Fibroblast of the aortic adventitia (primary cell): Measurements from ENCODE around the gene GORASP1. TPM values are rescaled to one million over a fixed set of nuclear protein-coding genes. Genes with fewer than 3 reads are reported as not detected.

Experiments used
- DNase-seq: peaks from one replicate; pipeline ENCODE4 v3.0.0-alpha.2; 2010; ENCODE audit warnings: low read depth
- H3K4me3 ChIP-seq: 2 replicates; pipeline ENCODE4 v1.5.1; 2011; ENCODE audit warnings: low read depth, mild to moderate bottlenecking, control low read depth, low read length, moderate library complexity
- total RNA-seq: library from RNA; depleted of rRNA; stranded (reverse); fragments of >200 nt; gene quantifications from 2 replicates; pipeline ENCODE4 v1.2.3, GENCODE V29; 2012; ENCODE audit warnings: low replicate concordance
- TF ChIP-seq, protein P1 (sequence below): IDR thresholded peaks from 2 replicates; pipeline ENCODE4 v1.5.1; 2011; ENCODE audit warnings: mild to moderate bottlenecking, low read length, control low read depth, inconsistent platforms; ENCODE audit not compliant: insufficient read depth

Gene GORASP1
- total RNA-seq, 1 donor = 24.0 TPM

DNA sequence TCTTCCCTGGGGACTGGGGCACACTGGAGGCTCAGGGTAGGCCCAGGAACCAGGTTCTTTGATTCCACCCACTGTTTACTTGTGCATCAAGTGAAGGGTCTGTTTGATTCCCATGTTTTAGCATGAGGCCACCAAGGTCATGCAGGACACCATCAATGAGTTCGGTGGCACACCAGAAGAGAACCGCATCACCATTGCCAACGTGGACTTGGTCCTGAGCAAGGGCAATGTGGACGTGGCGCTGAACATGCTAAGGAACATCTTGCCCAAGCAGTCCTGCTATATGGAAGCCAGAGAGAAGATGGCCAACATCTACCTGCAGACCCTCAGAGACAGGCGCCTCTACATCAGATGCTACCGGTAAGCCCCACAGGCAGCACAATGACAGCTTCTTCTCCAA, 21.5 kb upstream of the GORASP1 start:
- TF ChIP-seq, protein P1, sequence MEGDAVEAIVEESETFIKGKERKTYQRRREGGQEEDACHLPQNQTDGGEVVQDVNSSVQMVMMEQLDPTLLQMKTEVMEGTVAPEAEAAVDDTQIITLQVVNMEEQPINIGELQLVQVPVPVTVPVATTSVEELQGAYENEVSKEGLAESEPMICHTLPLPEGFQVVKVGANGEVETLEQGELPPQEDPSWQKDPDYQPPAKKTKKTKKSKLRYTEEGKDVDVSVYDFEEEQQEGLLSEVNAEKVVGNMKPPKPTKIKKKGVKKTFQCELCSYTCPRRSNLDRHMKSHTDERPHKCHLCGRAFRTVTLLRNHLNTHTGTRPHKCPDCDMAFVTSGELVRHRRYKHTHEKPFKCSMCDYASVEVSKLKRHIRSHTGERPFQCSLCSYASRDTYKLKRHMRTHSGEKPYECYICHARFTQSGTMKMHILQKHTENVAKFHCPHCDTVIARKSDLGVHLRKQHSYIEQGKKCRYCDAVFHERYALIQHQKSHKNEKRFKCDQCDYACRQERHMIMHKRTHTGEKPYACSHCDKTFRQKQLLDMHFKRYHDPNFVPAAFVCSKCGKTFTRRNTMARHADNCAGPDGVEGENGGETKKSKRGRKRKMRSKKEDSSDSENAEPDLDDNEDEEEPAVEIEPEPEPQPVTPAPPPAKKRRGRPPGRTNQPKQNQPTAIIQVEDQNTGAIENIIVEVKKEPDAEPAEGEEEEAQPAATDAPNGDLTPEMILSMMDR = no peak
- H3K4me3 ChIP-seq = no peak overlapping the region
- DNase-seq = no peak

DNA sequence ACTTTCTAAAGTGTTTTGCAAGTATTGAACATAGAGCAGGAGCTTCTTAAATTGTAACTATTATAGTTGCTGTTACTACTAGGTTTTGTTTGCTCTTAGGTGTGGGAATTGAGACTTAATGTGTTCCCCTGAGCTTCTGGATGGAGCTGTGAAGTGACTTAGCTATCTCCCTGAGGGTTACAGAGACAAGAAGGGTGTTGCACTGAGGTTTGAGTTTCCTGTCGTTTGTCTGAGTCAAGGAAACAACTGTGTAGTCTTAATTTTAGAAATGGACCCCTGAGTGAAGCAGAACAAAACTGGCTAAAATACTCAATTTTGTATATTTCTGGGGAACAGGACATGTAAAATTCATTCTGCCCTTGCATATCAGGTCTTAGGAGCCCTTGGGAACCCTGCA, 20.5 kb upstream of the GORASP1 start:
- no peak for DNase-seq
- TF ChIP-seq, protein P1 = no peak
- no peak overlapping the region for H3K4me3 ChIP-seq

DNA sequence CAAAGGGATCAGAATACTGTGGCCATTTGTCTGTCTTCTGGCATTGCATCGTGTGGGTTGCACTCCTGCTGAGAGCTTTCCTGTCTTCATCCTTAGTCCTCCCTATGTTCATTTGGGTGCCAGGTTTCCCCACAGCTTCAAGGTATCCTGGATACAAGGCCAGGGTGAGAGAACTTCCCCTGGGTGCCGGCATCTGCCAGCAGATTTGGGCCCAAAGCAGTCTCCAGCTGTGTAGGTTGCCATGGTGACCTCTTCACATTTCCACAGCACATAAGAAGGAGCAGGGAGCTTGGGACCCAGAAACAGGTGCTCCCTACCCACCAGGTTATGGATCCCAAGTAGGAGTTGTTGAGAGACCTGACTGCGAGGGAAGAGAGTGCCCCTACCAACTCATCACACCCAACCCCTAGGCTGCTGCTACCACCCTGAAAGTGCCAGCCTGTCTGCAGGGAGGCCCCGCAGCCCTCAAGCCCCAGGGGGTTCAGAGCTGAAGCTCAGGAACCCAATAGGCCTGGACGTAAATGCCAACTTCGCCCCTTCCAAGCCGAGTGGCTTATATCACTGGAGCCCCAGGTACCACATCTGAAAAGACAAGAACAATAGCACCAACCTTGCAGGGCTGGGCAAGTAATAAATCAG, 20.0 kb upstream of the GORASP1 start:
- no peak for DNase-seq
- no peak overlapping the region for H3K4me3 ChIP-seq

DNA sequence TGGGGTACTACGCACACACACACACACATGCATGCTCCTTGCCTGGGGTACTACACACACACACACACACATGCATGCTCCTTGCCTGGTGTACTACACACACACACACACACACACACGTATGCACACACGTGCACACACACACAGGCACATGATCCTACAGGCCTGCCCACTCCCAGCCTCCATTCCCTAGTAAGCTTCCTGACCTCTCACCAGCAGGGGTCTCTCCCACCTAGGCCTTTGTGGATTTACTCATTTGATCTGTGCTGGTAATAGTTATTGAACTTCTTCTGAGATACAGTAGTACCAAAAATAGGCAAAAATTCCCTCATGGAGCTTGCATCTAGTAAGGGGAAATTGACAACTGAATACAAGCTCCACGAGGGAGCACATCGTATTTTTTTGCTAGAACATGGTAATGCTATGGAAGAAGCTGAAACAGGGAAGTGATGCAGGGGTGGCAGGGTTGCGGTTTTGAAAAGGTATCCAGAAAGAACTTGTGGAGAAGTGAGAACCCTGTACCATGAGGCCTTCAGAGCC, 19.2 kb upstream of the GORASP1 start:
- peak; percentile 77 for DNase-seq
- TF ChIP-seq, protein P1 = peak; percentile 72
- H3K4me3 ChIP-seq = no peak overlapping the region

More for the DNA sequence above, 20.0 kb upstream of the GORASP1 start:
- TF ChIP-seq, protein P1 = no peak

DNA sequence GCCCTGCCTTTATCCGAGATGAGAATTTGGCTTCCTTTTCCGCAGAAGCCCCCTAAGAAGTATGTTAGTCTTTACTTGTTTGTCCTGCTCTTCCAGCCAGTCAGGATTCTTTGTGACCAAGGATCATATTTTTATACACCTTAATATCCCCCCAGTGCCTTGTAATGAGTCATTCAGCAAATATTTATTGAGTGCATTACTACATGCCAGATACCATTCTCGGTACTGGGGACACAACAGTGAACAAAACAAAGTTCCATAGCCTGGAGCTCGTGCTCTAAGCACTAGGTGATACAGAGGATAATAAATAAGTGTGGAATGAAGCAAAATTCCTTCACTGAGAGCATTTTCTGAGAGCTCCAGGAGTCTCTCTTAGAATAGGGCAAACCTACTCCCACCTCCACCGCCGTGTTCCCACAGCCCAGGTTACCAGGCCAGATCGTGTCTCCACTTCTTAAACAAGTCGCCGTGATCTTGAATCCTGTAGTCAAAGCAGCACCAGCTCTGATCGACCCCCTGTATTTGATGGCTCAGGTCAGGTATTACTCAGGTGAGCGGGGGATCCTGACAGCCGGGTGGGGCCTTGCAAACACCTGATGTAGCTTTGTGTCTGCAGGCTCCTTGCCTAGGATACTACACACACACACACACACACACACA, 18.5 kb upstream of the GORASP1 start:
- no peak overlapping the region for H3K4me3 ChIP-seq
- peak; percentile 35 for DNase-seq
- TF ChIP-seq, protein P1 = no peak

DNA sequence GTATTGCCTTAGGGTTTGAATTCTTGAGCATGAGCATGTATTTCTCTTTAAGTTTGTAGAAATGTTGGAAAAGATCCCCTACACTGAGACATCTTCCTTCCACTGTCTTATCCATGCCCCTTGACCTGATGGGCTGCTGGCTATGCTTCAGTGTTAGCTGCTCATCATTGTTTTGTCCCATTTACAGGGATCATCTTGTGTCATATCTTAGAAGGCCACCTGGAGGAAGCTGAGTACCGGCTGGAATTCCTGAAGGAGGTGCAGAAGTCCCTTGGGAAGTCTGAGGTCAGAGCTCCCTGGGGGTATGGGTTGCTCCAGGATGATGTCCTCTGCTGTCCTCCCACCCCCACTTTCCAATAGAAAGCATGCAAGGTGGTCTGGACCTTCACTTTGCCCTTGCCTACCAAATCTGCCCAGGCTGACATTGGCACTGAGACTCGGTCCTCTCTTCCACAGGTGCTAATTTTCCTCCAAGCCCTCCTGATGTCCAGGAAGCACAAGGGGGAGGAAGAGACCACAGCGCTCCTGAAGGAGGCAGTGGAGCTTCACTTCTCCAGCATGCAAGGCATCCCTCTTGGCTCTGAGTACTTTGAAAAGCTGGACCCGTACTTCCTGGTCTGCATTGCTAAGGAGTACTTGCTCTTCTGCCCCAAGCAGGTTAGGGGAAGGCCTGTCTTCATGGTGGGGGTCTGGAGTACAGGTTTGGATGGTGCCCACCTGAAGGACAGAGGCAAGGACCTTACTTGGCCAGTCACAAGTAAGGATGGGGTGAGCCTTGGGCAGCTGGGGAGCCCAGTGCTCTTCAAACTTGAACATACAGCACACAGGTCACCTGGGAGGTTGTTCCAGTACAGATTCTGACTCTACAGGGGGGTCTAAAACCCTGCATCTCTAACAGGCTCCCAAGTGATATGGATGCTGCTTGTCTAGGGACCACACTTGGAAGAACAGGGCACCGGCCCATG, 17.7 kb upstream of the GORASP1 start:
- DNase-seq = peak; percentile 63
- no peak overlapping the region for H3K4me3 ChIP-seq
- TF ChIP-seq, protein P1 = peak; percentile 73
